Measurements from ENCODE around the gene TMEM151B.

Gene TMEM151B

DNA sequence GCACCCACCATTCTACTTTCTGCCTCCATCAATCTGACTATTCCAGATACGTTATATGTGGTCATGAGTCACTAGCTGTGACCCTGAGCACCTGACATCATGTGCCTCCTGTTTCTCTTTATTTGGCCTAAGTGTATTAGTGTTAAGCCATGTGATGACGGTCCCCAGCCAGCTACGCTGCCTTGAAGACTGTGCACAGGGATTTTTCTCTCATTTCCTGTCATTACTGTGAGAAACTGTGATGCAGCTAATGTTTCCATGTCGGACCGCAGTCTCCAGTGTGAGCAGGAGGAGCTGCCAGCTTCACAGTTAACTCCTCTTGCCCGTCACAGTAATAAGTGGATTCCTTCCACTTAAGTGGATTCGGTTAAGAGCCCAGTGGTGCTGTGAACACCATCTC is 62.3 kb downstream of the TMEM151B start:
- H3K27ac ChIP-seq = no peak overlapping the region
- no peak for TF ChIP-seq CTCF (conservative IDR thresholded peaks at IDR 0.05)

GRCh38 chr6:44333273-44333919 is 63.1 kb downstream of the TMEM151B start:
- H3K27ac ChIP-seq = no peak overlapping the region
- no peak for TF ChIP-seq CTCF (conservative IDR thresholded peaks at IDR 0.05)

GRCh38 chr6:44333942-44334341 is 63.7 kb downstream of the TMEM151B start:
- H3K27ac ChIP-seq = no peak overlapping the region
- no peak for TF ChIP-seq CTCF (conservative IDR thresholded peaks at IDR 0.05)

GRCh38 chr6:44335631-44336030 is 65.4 kb downstream of the TMEM151B start:
- TF ChIP-seq CTCF (conservative IDR thresholded peaks at IDR 0.05) = no peak
- H3K27ac ChIP-seq = no peak overlapping the region

DNA sequence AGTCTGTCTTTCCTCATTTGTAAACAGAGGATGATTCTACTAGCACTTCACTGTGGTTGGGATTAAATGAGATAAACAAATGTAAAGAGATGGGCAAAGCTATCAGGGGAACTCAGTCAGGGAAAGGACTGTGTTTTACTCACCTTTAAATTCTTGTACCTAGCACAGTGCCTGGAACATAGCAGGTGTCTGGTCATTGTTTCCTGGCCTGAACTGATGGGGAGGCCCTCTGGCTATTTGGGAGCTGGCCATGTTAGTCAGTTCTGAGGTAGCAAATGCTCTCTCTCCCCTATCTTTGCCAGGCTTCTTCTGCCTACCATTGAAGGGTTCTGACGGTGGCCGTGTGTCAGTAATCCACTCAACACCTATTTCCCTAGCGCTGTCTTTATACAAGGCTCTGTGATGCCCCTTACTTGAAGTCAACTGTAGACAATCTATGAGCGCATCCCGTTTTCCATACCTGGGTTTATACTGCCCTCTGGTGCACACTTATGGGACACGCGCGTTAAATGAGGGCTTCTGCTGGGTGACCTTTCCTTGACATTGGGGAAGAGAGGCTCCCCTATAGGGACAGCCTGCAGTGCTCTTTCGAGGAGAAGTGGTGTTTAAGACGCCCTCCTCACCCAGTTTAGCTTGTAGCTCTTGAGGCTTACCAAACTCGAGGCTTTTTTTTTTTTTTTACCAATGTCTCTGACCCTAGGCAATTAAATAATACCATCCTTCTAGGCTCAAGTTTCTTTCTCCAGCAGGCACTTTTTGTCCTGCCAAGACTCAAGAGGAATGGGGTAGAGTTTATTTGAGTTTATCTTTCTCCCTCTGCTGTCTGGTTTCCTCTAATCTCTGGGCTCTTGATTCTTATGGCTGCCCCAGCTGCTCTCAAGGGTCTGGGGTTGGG is 68.2 kb downstream of the TMEM151B start:
- TF ChIP-seq CTCF (conservative IDR thresholded peaks at IDR 0.05) = peak; percentile 92
- H3K27ac ChIP-seq = peak overlapping the region; percentile 7; the same call in 1 of the 2 replicates

DNA sequence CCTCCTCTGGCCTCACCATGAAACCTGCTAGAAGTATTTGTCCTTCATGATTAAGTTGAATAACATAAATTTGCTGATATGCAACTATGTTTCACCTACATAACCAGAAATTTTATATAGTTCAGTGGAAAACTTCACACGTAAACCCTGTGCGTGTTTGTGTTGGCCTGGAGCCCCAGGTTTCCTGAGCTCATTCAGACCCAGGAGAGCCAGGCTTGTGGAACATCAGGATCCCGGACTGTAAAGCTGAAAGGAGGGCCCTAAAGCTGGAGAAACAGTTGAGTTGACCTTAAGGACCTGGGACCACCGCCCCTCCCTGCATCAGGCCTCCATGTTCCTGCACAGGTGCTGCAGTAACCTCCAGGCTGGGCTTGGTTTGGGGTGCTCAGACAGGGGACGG is 69.1 kb downstream of the TMEM151B start:
- peak overlapping the region; percentile 7; the same call in 1 of the 2 replicates for H3K27ac ChIP-seq
- TF ChIP-seq CTCF (conservative IDR thresholded peaks at IDR 0.05) = no peak

DNA sequence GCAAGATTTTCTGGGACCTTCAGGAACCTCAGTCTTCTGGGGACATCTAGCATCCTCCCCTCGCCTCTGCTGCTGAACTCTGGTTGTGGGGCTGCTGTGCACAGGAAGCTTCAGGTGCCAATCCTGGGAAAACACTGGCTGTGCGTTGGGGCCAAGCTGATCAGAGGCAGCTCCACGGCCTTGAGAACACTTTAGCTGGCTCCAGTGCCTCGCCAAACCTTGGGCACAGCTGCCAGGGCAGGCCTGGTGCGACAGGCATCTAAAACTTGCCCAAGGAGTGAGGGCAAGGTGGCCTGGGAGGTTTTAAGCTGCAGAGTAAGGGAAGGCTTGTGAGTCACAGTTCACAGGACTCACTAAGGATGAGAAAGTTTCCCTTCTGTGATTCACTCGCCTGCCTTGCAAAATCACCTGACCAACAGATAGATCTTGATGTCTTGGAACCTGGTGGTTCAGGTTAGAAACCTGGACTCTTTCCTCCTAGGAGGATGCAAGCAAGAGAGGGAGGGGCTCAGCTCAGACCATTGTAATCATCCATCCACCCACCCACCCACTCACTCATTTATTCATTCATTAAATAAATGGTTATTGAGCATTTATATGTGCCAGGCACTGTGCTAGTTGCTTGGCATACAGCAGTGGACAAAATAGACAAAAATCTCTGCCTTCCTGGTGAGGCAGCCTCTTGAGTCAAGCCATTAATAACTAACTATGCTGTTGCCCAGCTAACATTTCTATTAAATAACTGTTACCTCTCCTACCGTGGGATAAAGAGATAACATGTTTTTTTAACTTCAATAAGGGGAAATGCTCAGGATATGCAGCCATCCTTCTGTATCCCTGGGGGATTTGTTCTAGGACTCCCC is 69.7 kb downstream of the TMEM151B start:
- H3K27ac ChIP-seq = peak overlapping the region; percentile 7; the same call in 1 of the 2 replicates
- no peak for TF ChIP-seq CTCF (conservative IDR thresholded peaks at IDR 0.05)

Data from VCaP (cell line).